NCI-H524 (cell line): ENCODE results near the gene HCFC1R1.

Experiments used
- DNase-seq, 2 experiments: peaks; one replicate each; lab custom pipeline; 2025; lab: John Stamatoyannopoulos, UW

The HCFC1R1 gene

DNA sequence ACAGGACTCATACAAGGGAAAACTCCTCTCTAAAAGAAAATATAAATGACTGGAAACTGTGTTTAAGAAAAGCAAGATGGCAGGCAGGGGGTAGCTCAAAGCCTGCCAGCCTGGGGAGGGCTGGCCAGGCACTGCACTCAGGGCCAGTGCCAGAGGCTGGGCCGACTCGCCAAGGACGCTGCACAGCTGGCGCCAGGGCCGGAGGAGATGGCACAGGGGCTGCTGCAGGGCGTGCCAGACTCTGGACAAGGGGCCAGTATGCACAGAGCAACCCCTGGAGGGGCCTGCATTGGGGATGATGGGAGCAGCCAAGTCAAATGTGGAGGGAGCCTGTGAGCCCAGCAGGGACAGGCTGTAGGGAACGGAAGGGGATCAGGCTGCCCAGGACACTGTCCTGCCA lies 47.5 kb downstream of the HCFC1R1 start:
- DNase-seq, result no peak

DNA sequence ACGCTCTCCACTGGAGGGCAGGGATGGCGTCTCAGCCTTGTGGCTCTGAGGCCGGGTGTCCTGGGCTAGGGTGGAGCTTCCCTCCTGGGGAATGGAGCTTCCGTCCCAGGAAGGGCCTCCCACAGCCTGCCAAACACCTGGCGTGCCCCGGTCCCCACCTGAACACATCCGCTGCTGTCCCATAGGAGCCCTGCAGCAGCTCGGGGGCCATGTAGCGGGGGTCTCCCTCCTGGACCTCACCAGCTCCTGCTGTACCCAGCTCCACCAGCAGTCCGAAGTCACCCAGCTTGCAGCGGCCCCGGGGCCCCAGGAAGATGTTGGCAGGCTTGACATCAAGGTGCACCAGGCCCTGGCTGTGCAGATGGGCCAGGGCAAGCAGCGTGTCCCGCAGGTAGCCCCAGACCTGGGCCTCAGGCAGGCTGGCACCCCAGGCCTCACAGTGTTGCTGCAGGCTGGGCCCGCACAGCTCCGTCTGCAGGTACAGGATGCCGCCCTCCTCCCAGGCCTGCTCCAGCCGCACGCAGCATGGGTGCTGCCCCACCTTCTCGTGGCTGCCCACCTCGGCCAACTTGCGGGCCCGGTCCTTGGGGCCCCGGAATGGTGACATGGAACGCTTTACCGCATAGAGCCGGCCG lies 48.5 kb downstream of the HCFC1R1 start:
- no peak for DNase-seq

DNA sequence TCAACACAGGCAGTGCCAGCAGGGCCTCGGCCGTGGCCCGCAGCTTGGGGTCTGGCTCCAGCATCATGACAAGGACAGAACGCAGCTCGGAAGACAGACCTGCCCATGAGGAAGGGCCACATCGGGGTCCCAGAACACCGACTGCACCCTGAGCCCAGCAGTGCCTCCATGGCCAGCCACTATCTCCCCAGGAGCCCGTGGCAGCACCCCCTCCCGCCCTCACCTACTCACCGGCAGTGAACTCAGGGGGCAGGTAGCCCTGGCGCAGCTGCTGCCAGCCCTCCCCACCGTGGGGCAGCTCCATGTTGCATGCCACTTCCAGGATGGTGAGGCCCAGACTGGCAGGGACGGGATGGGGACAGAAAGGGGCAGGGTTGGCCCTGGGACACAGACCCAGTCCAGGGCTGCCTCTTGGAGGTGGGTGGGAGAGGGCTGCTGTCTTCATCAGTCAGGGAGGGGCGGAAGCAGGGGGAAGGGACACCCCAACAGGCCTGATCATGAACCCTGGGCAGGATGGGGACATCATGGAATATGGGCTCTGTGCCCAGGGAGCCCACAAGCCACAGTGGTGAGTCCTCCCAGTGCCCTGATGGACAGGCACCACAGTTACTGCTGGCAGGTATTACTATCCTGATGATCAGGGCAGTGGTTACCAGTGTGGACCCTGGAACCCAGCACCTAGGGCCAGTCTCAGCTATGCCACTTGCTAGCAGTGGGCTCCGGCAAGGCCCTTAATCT lies 49.3 kb downstream of the HCFC1R1 start:
- no peak for DNase-seq

DNA sequence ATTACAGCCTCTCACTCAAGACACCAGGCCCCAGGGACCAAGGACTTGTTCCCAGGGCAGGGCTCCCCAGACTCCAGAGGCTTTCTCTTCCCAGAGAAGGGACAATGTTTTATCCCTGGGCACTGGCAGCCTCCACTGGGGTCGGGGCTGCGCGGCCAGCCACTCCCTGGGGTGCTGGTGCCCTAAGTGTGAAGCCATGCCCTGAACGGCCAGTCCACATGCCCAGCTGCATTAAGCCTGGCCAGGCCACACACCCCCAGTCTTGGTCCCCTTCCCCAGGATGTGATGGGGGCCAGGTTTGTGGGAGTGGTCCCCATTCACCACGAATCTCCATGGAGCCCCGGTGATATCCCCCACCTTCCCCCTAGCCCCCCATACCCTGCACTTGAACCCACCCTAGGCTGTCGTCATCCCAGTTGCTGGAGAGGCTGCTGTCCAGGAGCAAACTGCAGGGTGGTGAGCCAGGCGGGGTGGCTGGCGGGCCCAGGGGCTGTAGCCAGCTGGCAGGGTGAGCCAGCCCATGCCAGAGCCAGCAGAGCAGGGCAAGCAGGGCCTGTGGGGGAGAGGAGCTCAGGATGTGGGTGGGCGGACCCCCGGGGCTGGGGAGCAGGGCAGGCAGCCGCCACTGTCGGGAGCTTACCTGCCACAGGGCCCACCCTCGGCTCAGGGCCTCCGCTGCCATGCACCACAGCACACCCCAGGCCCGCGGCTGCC lies 50.0 kb downstream of the HCFC1R1 start:
- DNase-seq, result no peak

DNA sequence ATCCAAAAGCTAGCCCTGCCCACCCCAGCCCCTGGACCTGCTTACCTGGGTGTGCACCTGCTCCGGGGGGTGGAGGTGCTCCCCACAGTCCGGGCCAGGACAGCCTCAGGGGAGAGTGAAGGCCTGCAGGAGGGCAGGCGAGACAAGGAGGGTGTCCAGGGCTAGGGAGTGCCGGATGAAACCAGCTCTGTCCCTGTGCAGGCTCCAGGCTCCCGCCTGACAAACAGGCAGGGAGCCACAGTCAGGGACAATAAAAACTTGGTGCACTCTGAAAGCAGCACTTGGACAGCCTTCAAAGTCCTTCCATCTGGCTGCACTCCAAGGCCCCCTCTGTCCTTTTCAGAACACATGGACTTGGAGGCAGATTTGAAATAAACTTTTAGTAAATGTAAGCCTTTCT lies 50.6 kb downstream of the HCFC1R1 start:
- no peak for DNase-seq
